Measurements from ENCODE around the gene GLTP.

GLTP gene

DNA sequence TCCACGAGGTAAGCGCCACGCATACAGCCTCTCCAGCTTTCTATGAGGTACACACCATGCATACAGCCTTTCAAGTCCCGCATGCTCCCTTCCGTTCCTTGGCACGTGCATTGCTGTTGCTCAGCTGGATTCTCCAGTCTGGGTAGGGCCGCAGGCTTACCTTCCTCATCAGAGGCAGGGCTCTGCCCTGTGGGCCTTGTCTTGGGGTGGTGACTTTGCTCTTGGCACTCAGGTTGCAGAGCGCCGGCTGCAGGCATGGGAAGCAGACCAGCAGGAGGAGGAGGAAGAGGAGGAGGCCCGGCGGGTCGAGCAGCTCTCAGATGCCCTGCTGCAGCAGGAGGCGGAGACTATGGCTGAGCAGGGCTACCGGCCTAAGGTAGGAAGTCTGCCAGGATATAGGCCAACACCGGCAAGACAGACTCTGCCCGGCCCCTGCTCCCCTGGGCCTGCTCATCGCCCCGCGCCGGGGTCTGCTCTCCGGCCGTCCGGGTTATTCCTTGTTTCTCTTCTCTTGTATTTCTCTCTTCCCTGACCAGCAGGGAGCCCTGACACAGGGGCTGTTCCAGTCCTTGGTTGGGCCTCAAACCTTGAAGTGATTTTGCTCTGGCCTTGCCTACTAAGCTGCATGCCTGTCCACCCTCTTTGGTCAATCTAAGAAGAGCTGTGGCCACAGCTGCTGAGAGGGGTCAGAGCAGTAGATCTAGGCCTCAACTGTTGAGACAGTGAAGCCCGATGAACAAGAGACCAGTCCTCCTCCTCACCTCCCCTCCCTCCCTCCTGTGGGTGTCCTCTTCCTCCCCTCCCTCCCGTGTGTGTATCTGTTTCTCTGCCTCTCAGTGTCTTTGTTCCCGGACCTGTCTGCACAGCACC, 35.1 kb upstream of the GLTP start:
- Histone ChIP-seq H3K4me1 (ENCODE audit: control insufficient read depth, low read length) (no peaks in the 10 kb centered on the region), H3K9me3 (ENCODE audit: control insufficient read depth, insufficient read depth, low read length) (no peaks in the 10 kb centered on the region), H3K4me2 (ENCODE audit: low read length) (no peak overlapping the region), H3K36me3 (ENCODE audit: control insufficient read depth, low read length) (peaks cover 86% of the 10 kb centered on the region), H3K79me2 (ENCODE audit: control insufficient read depth, low read length) (no peaks in the 10 kb centered on the region), H4K20me1 (ENCODE audit: control insufficient read depth, insufficient read depth, low read depth, low read length) (no peaks in the 10 kb centered on the region), H3K27me3 (ENCODE audit: control insufficient read depth, low read length) (no peaks in the 10 kb centered on the region), H3K27ac (ENCODE audit: low read depth, low read length) (no peak overlapping the region), H3K9me2 (replicated peaks; ENCODE audit: control insufficient read depth, low read length) (no peaks in the 10 kb centered on the region), H3K4me3 (ENCODE audit: low read length) (no peak overlapping the region), H3F3A (ENCODE audit: control insufficient read depth, insufficient read depth) (0 out of 2 replicates have a peak, but pooled peaks cover 3% of the 10 kb centered on the region)
- no peak for TF ChIP-seq CTCF (IDR thresholded peaks at IDR 0.05; ENCODE audit: low read depth, low read length, poor library complexity, severe bottlenecking)

- Histone ChIP-seq H3K4me3 (ENCODE audit: low read length) (no peak overlapping the region), H3K79me2 (ENCODE audit: control insufficient read depth, low read length) (no peaks in the 10 kb centered on the region), H4K20me1 (ENCODE audit: control insufficient read depth, insufficient read depth, low read depth, low read length) (no peaks in the 10 kb centered on the region), H3K36me3 (ENCODE audit: control insufficient read depth, low read length) (peaks cover 85% of the 10 kb centered on the region), H3K27ac (ENCODE audit: low read depth, low read length) (no peak overlapping the region), H3K27me3 (ENCODE audit: control insufficient read depth, low read length) (no peaks in the 10 kb centered on the region), H3K9me2 (replicated peaks; ENCODE audit: control insufficient read depth, low read length) (no peaks in the 10 kb centered on the region), H3K9me3 (ENCODE audit: control insufficient read depth, insufficient read depth, low read length) (no peaks in the 10 kb centered on the region), H3F3A (ENCODE audit: control insufficient read depth, insufficient read depth) (0 out of 2 replicates have a peak, but pooled peaks cover 3% of the 10 kb centered on the region), H3K4me2 (ENCODE audit: low read length) (no peak overlapping the region), H3K4me1 (ENCODE audit: control insufficient read depth, low read length) (no peaks in the 10 kb centered on the region)
- TF ChIP-seq EZH2phosphoT487 (IDR thresholded peaks at IDR 0.05; ENCODE audit: borderline replicate concordance, low read length) (no peak), CTCF (IDR thresholded peaks at IDR 0.05; ENCODE audit: low read depth, low read length, poor library complexity, severe bottlenecking) (no peak)
These were observed 34.1 kb upstream of the GLTP start for GRCh38 chr12:109914461-109914860.

- H3K4me2 ChIP-seq (ENCODE audit: low read length): no peak overlapping the region
- no peaks in the 10 kb centered on the region for H3K9me2 ChIP-seq (replicated peaks; ENCODE audit: control insufficient read depth, low read length)
- H3K27ac ChIP-seq (ENCODE audit: low read depth, low read length): no peak overlapping the region
- H3K27me3 ChIP-seq (ENCODE audit: control insufficient read depth, low read length): no peaks in the 10 kb centered on the region
- H3K4me3 ChIP-seq (ENCODE audit: low read length): no peak overlapping the region
- peaks cover 88% of the 10 kb centered on the region for H3K36me3 ChIP-seq (ENCODE audit: control insufficient read depth, low read length)
- H3F3A ChIP-seq (ENCODE audit: control insufficient read depth, insufficient read depth): 0 out of 2 replicates have a peak, but pooled peaks cover 3% of the 10 kb centered on the region
- no peaks in the 10 kb centered on the region for H3K79me2 ChIP-seq (ENCODE audit: control insufficient read depth, low read length)
- no peaks in the 10 kb centered on the region for H3K4me1 ChIP-seq (ENCODE audit: control insufficient read depth, low read length)
- no peak for TF ChIP-seq CTCF (IDR thresholded peaks at IDR 0.05; ENCODE audit: low read depth, low read length, poor library complexity, severe bottlenecking)
- no peak for TF ChIP-seq EZH2phosphoT487 (IDR thresholded peaks at IDR 0.05; ENCODE audit: borderline replicate concordance, low read length)
- H4K20me1 ChIP-seq (ENCODE audit: control insufficient read depth, insufficient read depth, low read depth, low read length): no peaks in the 10 kb centered on the region
- no peaks in the 10 kb centered on the region for H3K9me3 ChIP-seq (ENCODE audit: control insufficient read depth, insufficient read depth, low read length)
These were observed 32.5 kb upstream of the GLTP start for GRCh38 chr12:109912855-109913321.
